ENCODE data around the gene SHF. TPM values are rescaled to one million over a fixed set of nuclear protein-coding genes. Genes with fewer than 3 reads are reported as not detected.

Gene SHF
- total RNA-seq, 1 donor from 2014 or later: 4.6 TPM

DNA sequence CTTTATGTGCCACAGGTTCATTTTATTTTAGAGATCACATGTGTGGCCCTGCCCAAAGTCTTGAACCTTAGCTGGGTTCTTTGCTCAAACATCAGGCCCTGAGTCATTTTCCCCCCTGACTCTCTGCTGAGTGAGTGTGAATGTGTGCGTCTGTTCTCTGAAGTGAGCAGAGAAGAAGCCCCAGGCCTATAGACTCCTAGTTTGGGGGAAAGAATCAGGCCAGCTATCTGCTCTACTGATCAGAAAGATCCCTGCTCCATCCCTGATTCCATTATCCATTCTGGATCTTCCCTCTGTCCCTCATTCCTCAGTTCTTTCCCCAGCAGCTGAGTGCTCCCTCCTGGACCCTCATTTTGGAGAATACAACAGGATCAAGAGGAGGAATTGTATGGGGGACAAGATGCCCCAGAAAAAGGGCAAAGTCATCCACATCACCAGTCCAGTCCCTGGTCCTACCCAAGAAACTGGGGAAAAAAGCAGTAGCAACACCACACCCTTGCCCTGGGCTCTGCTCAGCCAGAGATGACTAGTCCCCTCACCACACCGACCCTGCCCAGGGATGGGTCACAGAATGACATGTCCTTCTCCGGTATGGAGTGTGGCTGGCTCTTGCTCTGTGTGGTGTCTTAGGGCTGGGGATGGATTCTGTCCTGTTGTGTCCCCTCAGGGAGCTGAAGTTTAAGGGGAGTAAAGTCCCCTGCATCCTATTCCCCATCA is 54.8 kb downstream of the SHF start:
- H3K36me3 ChIP-seq (ENCODE audit: insufficient read depth, low read length): no peaks in the 10 kb centered on the region
- H2AFZ ChIP-seq (ENCODE audit: low read depth, low read length): no peak overlapping the region
- H3K9ac ChIP-seq (ENCODE audit: low read length): no peak overlapping the region
- TF ChIP-seq EZH2 (IDR thresholded peaks at IDR 0.05; ENCODE audit: insufficient read depth, low read length) (no peak), CTCF (IDR thresholded peaks at IDR 0.05; ENCODE audit: insufficient read depth, low read depth, low read length) (no peak)
- no peak overlapping the region for H3K4me2 ChIP-seq (ENCODE audit: low read length)
- no peaks in the 10 kb centered on the region for H4K20me1 ChIP-seq (ENCODE audit: insufficient read depth, low read length)
- no peaks in the 10 kb centered on the region for H3K79me2 ChIP-seq (ENCODE audit: insufficient read depth, low read length)
- no peak overlapping the region for H3K27ac Mint-ChIP-seq (ENCODE audit: unreplicated experiment)
- H3K27me3 Mint-ChIP-seq (ENCODE audit: low read depth, unreplicated experiment): peaks cover 74% of the 10 kb centered on the region
- no peak overlapping the region for H3K4me3 Mint-ChIP-seq (ENCODE audit: unreplicated experiment)
- H3K9me3 ChIP-seq (ENCODE audit: insufficient read depth, low read depth, low read length): no peaks in the 10 kb centered on the region
- no peaks in the 10 kb centered on the region for H3K36me3 Mint-ChIP-seq (ENCODE audit: low read depth, unreplicated experiment)
- H3K4me1 ChIP-seq (ENCODE audit: insufficient read depth, low read length): no peaks in the 10 kb centered on the region
- no peak overlapping the region for H3K4me3 ChIP-seq (ENCODE audit: insufficient read depth, low read depth, low read length)
- DNase-seq (ENCODE audit: low read depth) (no peak), FAIRE-seq (no peak)
- peaks cover 66% of the 10 kb centered on the region for H3K27me3 ChIP-seq (ENCODE audit: insufficient read depth, low read length)
- no peak overlapping the region for H3K27ac ChIP-seq (ENCODE audit: low read depth, low read length)
- H3K9me3 Mint-ChIP-seq (ENCODE audit: unreplicated experiment): peaks cover 3% of the 10 kb centered on the region
- H3K4me1 Mint-ChIP-seq (ENCODE audit: low read depth, unreplicated experiment): no peaks in the 10 kb centered on the region

DNA sequence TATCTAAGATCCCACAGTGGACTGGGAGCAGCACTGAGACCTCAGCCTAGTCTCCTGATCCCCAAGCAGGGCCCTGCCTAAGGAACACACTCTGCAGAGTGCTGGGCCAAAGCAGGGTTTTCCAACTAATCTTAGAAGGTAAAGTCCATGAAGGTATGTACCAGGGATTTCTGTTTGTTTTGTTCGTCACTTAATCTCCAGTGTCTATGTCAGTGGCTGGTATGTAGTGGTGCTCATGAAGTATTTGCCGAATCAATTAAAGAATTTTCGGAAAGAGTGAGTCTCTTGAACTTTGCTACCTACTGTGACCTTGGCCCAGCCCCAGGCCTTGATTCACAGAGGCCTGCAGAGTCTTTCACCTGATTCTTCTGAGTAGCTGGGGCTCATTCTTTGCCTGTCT is 56.3 kb downstream of the SHF start:
- Histone ChIP-seq H4K20me1 (ENCODE audit: insufficient read depth, low read length) (no peaks in the 10 kb centered on the region), H3K4me2 (ENCODE audit: low read length) (no peak overlapping the region), H3K4me3 (ENCODE audit: insufficient read depth, low read depth, low read length) (no peak overlapping the region), H3K27ac (ENCODE audit: low read depth, low read length) (no peak overlapping the region), H3K4me1 (ENCODE audit: insufficient read depth, low read length) (no peaks in the 10 kb centered on the region), H3K79me2 (ENCODE audit: insufficient read depth, low read length) (no peaks in the 10 kb centered on the region), H3K9me3 (ENCODE audit: insufficient read depth, low read depth, low read length) (no peaks in the 10 kb centered on the region), H2AFZ (ENCODE audit: low read depth, low read length) (no peak overlapping the region), H3K36me3 (ENCODE audit: insufficient read depth, low read length) (no peaks in the 10 kb centered on the region), H3K27me3 (ENCODE audit: insufficient read depth, low read length) (peaks cover 70% of the 10 kb centered on the region), H3K9ac (ENCODE audit: low read length) (no peak overlapping the region)
- DNase-seq (ENCODE audit: low read depth) (no peak), FAIRE-seq (no peak)
- Mint-ChIP-seq H3K27ac (ENCODE audit: unreplicated experiment) (no peak overlapping the region), H3K36me3 (ENCODE audit: low read depth, unreplicated experiment) (no peaks in the 10 kb centered on the region), H3K4me1 (ENCODE audit: low read depth, unreplicated experiment) (no peaks in the 10 kb centered on the region), H3K9me3 (ENCODE audit: unreplicated experiment) (peaks cover 3% of the 10 kb centered on the region), H3K27me3 (ENCODE audit: low read depth, unreplicated experiment) (peaks cover 75% of the 10 kb centered on the region), H3K4me3 (ENCODE audit: unreplicated experiment) (no peak overlapping the region)
- TF ChIP-seq EZH2 (IDR thresholded peaks at IDR 0.05; ENCODE audit: insufficient read depth, low read length) (no peak), CTCF (IDR thresholded peaks at IDR 0.05; ENCODE audit: insufficient read depth, low read depth, low read length) (no peak)

- Histone ChIP-seq H3K9me3 (ENCODE audit: insufficient read depth, low read depth, low read length) (no peaks in the 10 kb centered on the region), H3K27ac (ENCODE audit: low read depth, low read length) (no peak overlapping the region), H2AFZ (ENCODE audit: low read depth, low read length) (no peak overlapping the region), H3K27me3 (ENCODE audit: insufficient read depth, low read length) (peaks cover 72% of the 10 kb centered on the region), H4K20me1 (ENCODE audit: insufficient read depth, low read length) (no peaks in the 10 kb centered on the region), H3K79me2 (ENCODE audit: insufficient read depth, low read length) (no peaks in the 10 kb centered on the region), H3K4me2 (ENCODE audit: low read length) (no peak overlapping the region), H3K36me3 (ENCODE audit: insufficient read depth, low read length) (no peaks in the 10 kb centered on the region), H3K4me3 (ENCODE audit: insufficient read depth, low read depth, low read length) (no peak overlapping the region), H3K9ac (ENCODE audit: low read length) (no peak overlapping the region), H3K4me1 (ENCODE audit: insufficient read depth, low read length) (no peaks in the 10 kb centered on the region)
- no peak overlapping the region for H3K4me3 Mint-ChIP-seq (ENCODE audit: unreplicated experiment)
- FAIRE-seq (no peak), DNase-seq (ENCODE audit: low read depth) (no peak)
- H3K36me3 Mint-ChIP-seq (ENCODE audit: low read depth, unreplicated experiment): no peaks in the 10 kb centered on the region
- H3K27me3 Mint-ChIP-seq (ENCODE audit: low read depth, unreplicated experiment): peaks cover 80% of the 10 kb centered on the region
- H3K4me1 Mint-ChIP-seq (ENCODE audit: low read depth, unreplicated experiment): no peaks in the 10 kb centered on the region
- TF ChIP-seq CTCF (IDR thresholded peaks at IDR 0.05; ENCODE audit: insufficient read depth, low read depth, low read length): no peak
- TF ChIP-seq EZH2 (IDR thresholded peaks at IDR 0.05; ENCODE audit: insufficient read depth, low read length): no peak
- H3K27ac Mint-ChIP-seq (ENCODE audit: unreplicated experiment): no peak overlapping the region
- H3K9me3 Mint-ChIP-seq (ENCODE audit: unreplicated experiment): peaks cover 3% of the 10 kb centered on the region
Measured at GRCh38 chr15:45130291-45131000, 57.3 kb downstream of the SHF start.
